Natural killer cell treated with Interleukin-12 subunit alpha and Interleukin-12 subunit beta and Interleukin-15 and Interleukin-18, amount 100 ng/mL, for 72 hours (primary cell): ENCODE measurements around the gene RASGRP4. TPM values are rescaled to one million over a fixed set of nuclear protein-coding genes. Genes with fewer than 3 reads are reported as not detected.

Experiments used
- ATAC-seq, 2 donors: fragments of 150-1000 bp; cut with Tn5 transposase in 1 of 2; sonication (Bioruptor Pico), chemical (Tn5 transposase) in 1 of 2; 2 replicates each; pipeline ENCODE4 v1.10.0; 2021
- DNase-seq: peaks from one replicate; pipeline ENCODE4 v3.0.0; 2022; ENCODE audit warnings: low spot score
- H3K27ac Mint-ChIP-seq, 2 donors: 1 replicate in 1 of 2; 2 replicates in 1 of 2; pipeline ENCODE4 v1.8.0; 2022; ENCODE audit warnings: mixed read lengths in 2 of 2, mild to moderate bottlenecking in 1 of 2, moderate library complexity in 1 of 2
- H3K27me3 Mint-ChIP-seq, 2 donors: 1 replicate in 1 of 2; 2 replicates in 1 of 2; pipeline ENCODE4 v1.8.0; 2022; ENCODE audit warnings: mixed read lengths in 2 of 2
- H3K36me3 Mint-ChIP-seq: one replicate; pipeline ENCODE4 v1.8.0; 2022; ENCODE audit warnings: mixed read lengths
- H3K4me1 Mint-ChIP-seq, 2 donors: 1 replicate in 1 of 2; 2 replicates in 1 of 2; pipeline ENCODE4 v1.8.0; 2022; ENCODE audit warnings: low read depth in 2 of 2, mixed read lengths in 2 of 2, mild to moderate bottlenecking in 1 of 2
- H3K4me3 Mint-ChIP-seq: one replicate; pipeline ENCODE4 v1.8.0; 2022; ENCODE audit warnings: mixed read lengths
- H3K9me3 Mint-ChIP-seq: 2 replicates; pipeline ENCODE4 v1.8.0; 2022; ENCODE audit warnings: mixed read lengths
- total RNA-seq, 2 donors: library from RNA; stranded (reverse); gene quantifications; one replicate each; pipeline ENCODE4 v1.2.3, GENCODE V29; 2022

The RASGRP4 gene
- total RNA-seq, 2 donors from 2014 or later: 1.9 TPM; not detected in 1

DNA sequence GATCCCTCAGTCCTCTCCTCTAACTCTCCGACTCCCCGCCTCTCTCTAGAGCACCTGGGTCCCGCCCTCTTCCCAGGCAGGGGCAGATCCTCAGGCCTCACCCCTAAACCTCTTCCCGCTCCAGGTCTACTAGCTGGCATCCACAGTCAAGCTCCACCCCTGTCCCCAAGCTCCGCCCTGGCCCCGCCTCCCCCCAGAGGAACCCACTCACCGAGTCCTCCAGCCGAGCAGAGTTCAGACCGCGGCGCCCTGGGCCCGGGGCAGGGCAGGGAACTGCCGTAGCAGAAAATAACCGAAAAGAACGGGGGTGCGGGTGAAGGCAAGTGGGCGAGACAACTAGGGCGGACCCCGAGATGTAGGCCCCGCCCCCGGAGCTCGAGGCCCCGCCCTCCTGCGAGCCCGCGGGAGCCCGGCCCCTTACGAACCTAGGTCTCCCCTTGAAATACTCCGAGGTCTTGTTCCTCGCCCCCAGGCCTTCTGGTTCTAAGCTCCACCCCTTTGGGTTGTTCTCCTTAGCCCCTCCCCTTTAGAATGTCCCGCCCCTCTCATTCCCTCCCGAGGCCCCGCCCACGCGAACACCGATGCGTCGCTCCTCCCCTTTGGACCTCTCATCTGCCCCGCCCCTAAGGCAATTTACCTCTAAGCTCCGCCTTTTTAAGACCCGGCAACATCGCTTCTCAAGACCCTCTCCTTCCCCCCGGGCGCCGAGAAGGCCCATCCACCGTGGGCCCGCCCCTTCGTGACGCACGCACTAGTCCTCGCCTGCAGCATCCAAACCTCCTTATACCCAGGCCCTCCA, 38.3 kb downstream of the RASGRP4 start, which contains the start of gene GGN:
TSS of gene GGN (minus strand) at position 485 of the 799 bp plus-strand sequence. CDS start 773 bp downstream, outside the sequence.
- Mint-ChIP-seq H3K36me3 (peaks cover 4% of the 10 kb centered on the region), H3K27me3 (peaks cover 18 to 19% of the 10 kb centered on the region in 2 donors), H3K9me3 (no peaks in the 10 kb centered on the region), H3K27ac (peak within 1 kb of the TSS; percentile 28 to 38), H3K4me1 (peaks cover 20 to 22% of the 10 kb centered on the region in 2 donors), H3K4me3 (peak within 1 kb of the TSS; percentile 96)
- ATAC-seq (peak; percentile 80 to 85), DNase-seq (peak; percentile 80)

DNA sequence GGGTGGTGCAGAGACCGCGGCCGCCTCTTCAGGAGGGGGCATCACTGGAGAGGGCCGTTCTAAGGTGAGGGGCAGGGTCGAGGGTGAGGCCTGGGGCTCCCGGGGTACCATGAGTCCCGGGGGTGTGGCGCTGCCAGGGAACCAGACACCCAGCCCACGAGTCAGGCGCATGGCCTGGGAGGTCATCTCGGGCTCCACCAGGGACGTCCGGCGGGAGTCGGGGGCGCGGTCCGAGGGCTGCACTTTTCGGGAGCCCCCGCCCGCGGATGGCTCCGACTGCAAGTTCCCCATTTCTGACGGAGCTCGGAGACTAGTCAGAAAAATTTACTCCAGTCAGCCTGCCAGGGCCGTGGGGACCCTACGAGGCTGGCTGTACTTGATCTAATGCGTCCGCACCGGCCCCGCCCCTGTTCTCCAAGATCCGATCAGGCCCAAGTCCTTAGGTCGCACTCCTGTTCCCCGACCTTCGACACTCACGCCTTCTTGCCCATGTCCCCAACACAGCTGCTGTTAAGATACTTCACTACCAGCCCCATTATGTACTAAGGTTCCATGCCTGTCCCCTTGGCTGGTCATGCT, 39.0 kb downstream of the RASGRP4 start:
- ATAC-seq: no peak
- H3K27me3 Mint-ChIP-seq: peaks cover 17 to 18% of the 10 kb centered on the region in 2 donors
- peak overlapping the region; percentile 28 to 38 for H3K27ac Mint-ChIP-seq
- no peaks in the 10 kb centered on the region for H3K9me3 Mint-ChIP-seq
- peaks cover 17 to 22% of the 10 kb centered on the region in 2 donors for H3K4me1 Mint-ChIP-seq
- DNase-seq: no peak
- peak overlapping the region; percentile 96 for H3K4me3 Mint-ChIP-seq
- peaks cover 8% of the 10 kb centered on the region for H3K36me3 Mint-ChIP-seq

DNA sequence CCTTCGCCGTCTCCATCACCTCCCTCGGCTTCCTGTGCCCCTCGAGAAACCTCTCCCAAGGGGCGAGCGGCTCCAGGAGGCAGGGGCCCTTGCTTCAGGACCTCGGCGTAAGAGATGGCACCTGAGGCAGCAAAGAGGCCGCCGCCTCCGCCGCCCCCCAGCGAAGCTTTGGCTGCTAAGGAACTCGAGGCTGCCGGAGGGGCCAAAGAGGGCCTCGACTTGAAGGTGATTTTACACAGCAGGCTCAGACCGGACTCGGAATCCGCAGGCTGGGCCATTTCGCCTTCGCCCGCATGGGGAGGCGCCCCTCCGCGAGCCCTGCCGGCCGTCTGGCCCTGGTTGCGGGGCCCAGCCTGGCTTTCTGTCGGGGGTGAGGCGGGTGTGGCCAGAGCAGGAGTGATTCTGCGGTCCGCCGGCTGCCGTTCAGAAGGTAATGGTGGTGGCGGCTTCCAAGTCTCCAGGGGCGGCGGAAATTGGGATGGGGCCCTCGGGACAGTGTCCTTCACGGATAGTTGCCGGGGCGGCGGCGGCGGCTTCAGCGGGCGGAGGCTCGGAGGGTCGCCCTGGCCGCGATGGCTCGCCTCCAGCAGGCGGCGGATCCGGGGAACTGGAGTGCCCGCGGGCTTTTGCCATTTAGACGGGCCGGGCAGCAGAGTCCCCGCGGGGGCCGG, 39.6 kb downstream of the RASGRP4 start:
- Mint-ChIP-seq H3K27ac (no peak overlapping the region), H3K36me3 (peaks cover 15% of the 10 kb centered on the region), H3K9me3 (no peaks in the 10 kb centered on the region), H3K4me3 (no peak overlapping the region), H3K27me3 (peaks cover 16 to 17% of the 10 kb centered on the region in 2 donors), H3K4me1 (peaks cover 17 to 22% of the 10 kb centered on the region in 2 donors)
- DNase-seq: no peak
- no peak for ATAC-seq

DNA sequence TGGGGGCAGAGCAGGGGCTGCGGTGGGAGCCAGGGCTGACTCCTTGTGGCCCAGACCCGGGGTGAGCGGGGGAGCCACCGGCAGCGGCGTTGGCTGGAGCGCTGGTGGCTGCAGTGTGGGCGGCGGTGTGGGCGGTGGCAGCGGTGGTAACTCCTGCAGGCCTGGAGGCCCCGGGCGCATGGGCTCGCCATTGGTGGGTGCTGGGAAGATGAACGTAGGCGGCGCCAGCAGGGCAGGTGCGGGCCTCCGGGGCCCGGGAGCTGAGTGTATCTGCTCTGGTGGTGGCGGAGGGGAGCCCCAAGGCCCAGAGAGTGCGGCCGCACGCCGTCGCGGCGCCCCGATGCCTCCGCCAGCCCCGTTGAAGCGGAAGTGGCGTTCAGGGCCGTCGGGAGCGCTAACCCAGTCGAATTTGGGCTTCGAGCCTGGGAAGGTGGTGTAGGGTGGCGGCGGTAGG, 40.2 kb downstream of the RASGRP4 start:
- Mint-ChIP-seq H3K4me3 (no peak overlapping the region), H3K27me3 (peaks cover 10 to 15% of the 10 kb centered on the region in 2 donors), H3K36me3 (peaks cover 17% of the 10 kb centered on the region), H3K9me3 (no peaks in the 10 kb centered on the region), H3K4me1 (peaks cover 17 to 22% of the 10 kb centered on the region in 2 donors), H3K27ac (no peak overlapping the region)
- DNase-seq (no peak), ATAC-seq (peak in 1 of 2 donors; percentile 2)

DNA sequence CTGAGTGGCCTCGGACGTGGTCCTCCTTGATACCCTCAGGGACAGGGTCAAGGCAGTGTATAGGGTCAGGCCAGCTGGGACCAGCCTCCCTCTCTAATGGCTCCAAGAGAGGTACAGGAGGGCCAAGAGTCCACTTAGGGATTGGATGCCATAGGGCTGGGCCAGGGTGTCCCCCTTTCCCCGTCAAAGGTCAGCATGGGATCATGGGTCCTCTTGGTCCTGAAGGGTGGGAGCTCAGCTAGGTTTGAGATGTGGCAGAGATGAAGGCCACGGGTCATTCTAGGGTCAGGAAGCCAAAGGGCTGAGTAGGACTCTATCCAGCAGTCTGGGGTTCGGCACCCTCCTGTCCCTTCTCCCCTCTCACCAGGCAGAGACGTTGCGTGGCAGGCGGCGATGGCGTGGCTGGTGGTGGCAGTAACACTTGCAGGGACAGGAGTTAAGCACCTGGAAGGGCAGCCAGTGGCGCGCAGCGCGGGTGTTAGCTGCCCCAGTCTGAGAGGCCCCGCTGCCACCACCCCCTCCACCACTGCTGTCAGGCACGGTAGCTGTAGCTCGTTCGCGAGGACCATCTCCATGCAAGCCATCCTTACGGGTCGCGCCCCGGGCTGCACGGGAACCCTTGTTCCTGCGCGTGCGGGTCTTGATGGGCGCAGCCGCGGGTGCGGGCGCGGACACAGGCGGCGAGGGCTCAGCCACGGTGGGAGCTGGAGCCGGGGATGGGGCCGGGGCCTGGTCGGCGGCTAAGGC, 40.8 kb downstream of the RASGRP4 start:
- no peak overlapping the region for H3K4me3 Mint-ChIP-seq
- H3K36me3 Mint-ChIP-seq: peaks cover 17% of the 10 kb centered on the region
- peaks cover 17 to 22% of the 10 kb centered on the region in 2 donors for H3K4me1 Mint-ChIP-seq
- H3K27me3 Mint-ChIP-seq: peaks cover 6 to 13% of the 10 kb centered on the region in 2 donors
- H3K27ac Mint-ChIP-seq: no peak overlapping the region
- no peaks in the 10 kb centered on the region for H3K9me3 Mint-ChIP-seq
- no peak for DNase-seq
- no peak for ATAC-seq

DNA sequence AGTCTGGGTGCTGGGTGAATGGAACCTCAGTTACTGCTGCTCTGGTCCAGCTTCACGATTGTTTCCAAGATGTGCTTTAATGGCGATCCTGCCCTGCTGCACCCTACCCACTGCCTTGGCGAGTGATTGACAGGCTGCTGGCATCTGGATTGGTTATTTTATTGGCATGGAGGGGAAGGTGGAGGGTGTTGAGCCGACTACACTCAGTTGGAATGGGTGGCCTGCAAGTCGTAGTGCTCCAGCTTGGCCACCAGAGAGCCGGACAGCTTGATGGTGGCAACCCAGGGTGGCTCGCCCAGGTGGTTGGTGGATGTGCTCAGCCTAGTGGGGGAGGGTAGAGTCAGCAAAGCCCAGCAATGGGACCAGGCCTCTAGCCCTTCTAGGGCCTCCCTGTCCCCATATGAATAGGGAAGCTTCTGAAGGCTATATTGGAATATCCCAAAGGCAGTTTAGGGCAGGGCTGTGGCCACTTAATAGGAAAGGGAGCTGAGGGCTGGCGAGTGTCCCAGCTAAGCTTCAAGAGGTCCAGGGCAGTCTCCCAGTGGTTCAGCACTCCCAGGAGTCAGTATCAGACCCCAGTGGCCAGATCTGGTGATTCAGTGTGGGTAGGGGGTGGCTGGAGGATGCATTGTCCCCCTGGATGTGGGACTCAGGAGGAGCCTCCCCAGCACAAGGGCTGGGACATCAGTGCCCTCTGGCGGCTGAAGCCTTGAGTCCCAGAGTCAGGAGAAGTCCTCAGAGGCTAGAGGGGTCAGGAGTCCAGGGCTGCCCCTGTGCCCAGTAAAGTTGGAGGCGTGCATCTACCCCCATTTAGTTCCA, 41.6 kb downstream of the RASGRP4 start:
- peaks cover 6 to 8% of the 10 kb centered on the region in 2 donors for H3K27me3 Mint-ChIP-seq
- H3K27ac Mint-ChIP-seq: no peak overlapping the region
- DNase-seq: no peak
- no peak overlapping the region for H3K4me3 Mint-ChIP-seq
- no peak for ATAC-seq
- H3K4me1 Mint-ChIP-seq: peaks cover 13 to 14% of the 10 kb centered on the region in 2 donors
- no peaks in the 10 kb centered on the region for H3K9me3 Mint-ChIP-seq
- peaks cover 17% of the 10 kb centered on the region for H3K36me3 Mint-ChIP-seq

DNA sequence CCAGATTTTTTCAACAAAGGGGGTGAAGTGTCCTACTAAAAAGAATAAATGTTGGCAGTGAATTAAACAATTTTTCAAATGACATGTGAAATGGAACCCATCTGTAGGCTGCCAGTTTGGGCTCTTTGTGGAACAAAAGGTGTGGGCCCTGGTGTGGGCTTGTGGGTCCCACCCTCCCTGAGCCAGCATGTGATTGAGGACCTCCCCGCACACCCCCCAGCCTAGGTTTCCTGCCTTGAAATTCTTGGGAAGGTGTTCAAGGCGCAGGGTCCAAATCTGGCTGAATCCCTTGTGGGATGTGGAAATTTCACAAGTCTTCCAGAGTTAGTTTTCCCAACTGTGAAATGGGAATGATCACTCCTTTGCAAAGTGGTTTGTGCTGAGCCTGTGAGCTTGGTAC, 42.3 kb downstream of the RASGRP4 start:
- ATAC-seq: no peak
- H3K36me3 Mint-ChIP-seq: peaks cover 17% of the 10 kb centered on the region

DNA sequence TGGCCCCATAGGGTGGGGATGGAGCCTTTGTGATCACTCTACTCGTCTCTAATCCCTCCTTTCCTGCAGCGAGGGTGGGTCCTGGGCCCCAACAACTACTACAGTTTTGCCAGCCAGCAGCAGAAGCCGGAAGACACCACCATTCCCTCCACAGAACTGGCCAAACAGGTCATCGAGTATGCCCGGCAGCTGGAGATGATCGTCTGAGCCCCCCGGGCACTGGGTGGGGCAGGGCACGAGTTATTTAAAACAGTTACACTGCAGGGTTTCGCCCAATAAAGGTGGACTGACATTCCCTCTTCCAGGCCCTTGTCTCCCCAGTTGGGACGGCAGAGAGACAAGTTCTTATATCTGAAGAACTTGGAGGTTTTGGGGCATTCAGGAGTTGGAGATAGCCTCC, 42.8 kb downstream of the RASGRP4 start:
- H3K27me3 Mint-ChIP-seq: peaks cover 4 to 7% of the 10 kb centered on the region in 2 donors

More for the DNA sequence above, 42.3 kb downstream of the RASGRP4 start:
- Mint-ChIP-seq H3K4me1 (peaks cover 12 to 18% of the 10 kb centered on the region in 2 donors), H3K27ac (no peak overlapping the region), H3K27me3 (peaks cover 6 to 8% of the 10 kb centered on the region in 2 donors), H3K4me3 (no peak overlapping the region), H3K9me3 (no peaks in the 10 kb centered on the region)
- DNase-seq: no peak

DNA sequence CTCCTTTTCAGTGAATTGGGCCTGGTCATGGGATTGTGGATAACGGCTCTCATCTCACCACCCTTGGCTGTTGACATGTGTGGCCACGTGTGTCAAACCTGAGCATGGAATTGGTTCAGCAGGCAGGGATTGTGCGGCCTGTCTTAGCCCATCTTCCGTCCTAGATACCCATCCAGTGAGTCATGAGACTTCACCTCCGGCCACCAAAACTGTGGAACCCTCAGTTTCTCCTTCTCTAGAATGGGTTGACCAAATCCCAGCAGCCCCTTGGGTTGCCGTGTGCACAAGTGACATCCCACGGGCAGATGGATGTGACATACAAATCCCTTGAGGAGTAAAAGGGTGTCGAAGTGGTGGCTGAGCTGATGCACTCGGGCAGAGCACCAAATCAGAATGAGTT, 44.9 kb downstream of the RASGRP4 start:
- Mint-ChIP-seq H3K36me3 (peaks cover 17% of the 10 kb centered on the region), H3K27ac (no peak overlapping the region)
- no peak for ATAC-seq

More for the DNA sequence above, 42.8 kb downstream of the RASGRP4 start:
- DNase-seq: no peak
- H3K27ac Mint-ChIP-seq: no peak overlapping the region
- peaks cover 17% of the 10 kb centered on the region for H3K36me3 Mint-ChIP-seq
- no peak for ATAC-seq
- no peaks in the 10 kb centered on the region for H3K9me3 Mint-ChIP-seq
- peaks cover 11 to 17% of the 10 kb centered on the region in 2 donors for H3K4me1 Mint-ChIP-seq
- no peak overlapping the region for H3K4me3 Mint-ChIP-seq

DNA sequence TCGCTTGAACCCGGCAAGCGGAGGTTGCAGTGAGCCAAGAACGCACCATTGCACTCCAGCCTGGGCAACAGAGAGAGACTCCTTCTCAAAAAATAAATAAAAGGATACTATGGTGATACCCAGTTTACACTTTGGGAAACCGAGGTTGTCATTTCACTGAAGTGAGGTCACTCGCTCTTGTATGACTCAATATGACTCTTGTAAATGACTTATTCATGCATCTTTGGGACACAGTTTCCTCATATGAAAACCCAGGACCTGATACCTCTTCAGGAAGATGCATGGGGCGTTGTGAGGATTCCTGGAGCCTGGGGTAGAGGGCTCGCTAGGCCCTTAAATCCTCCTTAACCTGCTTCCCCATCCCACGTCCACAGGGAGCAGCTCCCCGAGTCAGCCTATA, 47.2 kb downstream of the RASGRP4 start:
- Mint-ChIP-seq H3K27ac (no peak overlapping the region), H3K4me3 (no peak overlapping the region), H3K36me3 (peaks cover 26% of the 10 kb centered on the region), H3K9me3 (no peaks in the 10 kb centered on the region), H3K27me3 (no peaks in the 10 kb centered on the region), H3K4me1 (peaks cover 30 to 34% of the 10 kb centered on the region in 2 donors)
- ATAC-seq (no peak), DNase-seq (no peak)

More for the DNA sequence above, 44.9 kb downstream of the RASGRP4 start:
- Mint-ChIP-seq H3K9me3 (no peaks in the 10 kb centered on the region), H3K4me3 (no peak overlapping the region), H3K4me1 (peaks cover 8 to 15% of the 10 kb centered on the region in 2 donors), H3K27me3 (no peaks in the 10 kb centered on the region)
- no peak for DNase-seq

DNA sequence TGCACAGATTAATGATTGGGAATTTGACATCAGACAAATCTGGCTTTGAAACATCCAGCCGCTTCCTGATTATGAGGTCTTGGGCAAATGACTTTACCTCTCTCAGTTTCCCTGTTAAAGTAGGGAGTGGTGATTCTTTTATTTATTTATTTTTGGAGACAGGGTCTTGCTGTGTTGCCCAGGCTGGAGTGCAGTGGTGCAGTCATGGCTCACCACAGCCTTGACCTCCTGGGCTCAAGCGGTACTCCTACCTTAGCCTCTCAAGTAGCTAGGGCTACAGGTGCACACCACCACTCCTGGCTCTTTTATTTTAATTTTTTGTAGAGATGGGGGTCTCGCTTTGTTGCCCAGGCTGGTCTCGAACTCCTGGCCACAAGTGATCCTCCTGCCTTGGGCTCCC, 49.0 kb downstream of the RASGRP4 start:
- H3K27me3 Mint-ChIP-seq: no peaks in the 10 kb centered on the region
- DNase-seq (no peak), ATAC-seq (no peak)
- no peaks in the 10 kb centered on the region for H3K9me3 Mint-ChIP-seq
- H3K36me3 Mint-ChIP-seq: peaks cover 17% of the 10 kb centered on the region
- H3K4me3 Mint-ChIP-seq: peak overlapping the region; percentile 99
- H3K27ac Mint-ChIP-seq: peak overlapping the region in 1 of 2 donors; percentile 79
- H3K4me1 Mint-ChIP-seq: peaks cover 30 to 34% of the 10 kb centered on the region in 2 donors

DNA sequence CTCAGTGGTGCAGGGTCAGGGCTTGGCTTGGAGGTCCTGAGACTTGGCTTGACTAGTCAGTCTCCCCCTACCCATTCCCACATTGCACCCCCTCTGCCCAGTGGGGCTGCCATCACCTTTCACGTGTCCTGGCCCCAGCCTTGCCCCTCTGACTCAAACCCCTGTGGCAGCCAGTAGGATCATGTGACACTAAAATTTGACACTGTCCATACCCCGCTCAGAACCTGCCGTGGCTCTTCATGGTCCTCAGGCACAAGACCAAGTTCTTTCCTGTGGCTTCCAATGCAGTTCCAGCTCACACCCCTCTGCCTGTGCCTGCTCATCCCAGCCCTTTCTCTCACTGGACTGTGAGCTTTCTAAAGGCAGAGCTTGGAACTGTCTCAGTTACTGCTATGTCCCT, 49.4 kb downstream of the RASGRP4 start:
- ATAC-seq: no peak
- H3K4me1 Mint-ChIP-seq: peaks cover 30 to 34% of the 10 kb centered on the region in 2 donors
- H3K4me3 Mint-ChIP-seq: peak overlapping the region; percentile 99
- H3K9me3 Mint-ChIP-seq: no peaks in the 10 kb centered on the region
- H3K27me3 Mint-ChIP-seq: no peaks in the 10 kb centered on the region
- peaks cover 12% of the 10 kb centered on the region for H3K36me3 Mint-ChIP-seq
- peak overlapping the region in 1 of 2 donors; percentile 79 for H3K27ac Mint-ChIP-seq
- DNase-seq: no peak
